Sigmoid colon (tissue), 4 donors: ENCODE results near the gene AMBRA1.

Experiments
- CTCF ChIP-seq, 4 experiments: fragments of 450-650 bp in 3 of 4; fragments of 200-600 bp in 1 of 4; IDR thresholded peaks; one replicate each; pipeline ENCODE4 v1.5.1; 2016 to 2019; ENCODE audit warnings: antibody characterized with exemption in 4 of 4, mild to moderate bottlenecking in 3 of 4, moderate library complexity in 2 of 4
- EP300 ChIP-seq, 4 donors: sonication (generic); formaldehyde crosslinking; IDR thresholded peaks; one replicate each; pipeline ENCODE4 v1.6.1; 2017; ENCODE audit warnings: antibody characterized with exemption in 4 of 4
- POLR2A ChIP-seq, 2 donors: fragments of 450-650 bp; IDR thresholded peaks; one replicate each; pipeline ENCODE4 v1.6.1; 2016; ENCODE audit warnings: antibody characterized with exemption in 2 of 2, mild to moderate bottlenecking in 2 of 2, moderate library complexity in 2 of 2
- POLR2AphosphoS5 ChIP-seq, 4 donors: sonication (generic); formaldehyde crosslinking; IDR thresholded peaks; one replicate each; pipeline ENCODE4 v1.6.1; 2017; ENCODE audit warnings: antibody characterized with exemption in 4 of 4

- TF ChIP-seq POLR2A (IDR thresholded peaks at IDR 0.05) (no peak), CTCF (IDR thresholded peaks at IDR 0.05) (no peak), EP300 (IDR thresholded peaks at IDR 0.05) (no peak), POLR2AphosphoS5 (IDR thresholded peaks at IDR 0.05) (no peak)
These were observed 81.5 kb downstream of the AMBRA1 start for GRCh38 chr11:46512261-46512881.
